ENCODE measurements around the gene ITM2C.
A peak's percentile ranks its signal among the peaks of the same experiment; 100 is the strongest.

The ITM2C gene

GRCh38 chr2:230893841-230894781, 29.4 kb downstream of the ITM2C start:
- no peak for DNase-seq (ENCODE audit: low read depth)

- no peak for DNase-seq (ENCODE audit: low read depth)
Observed at GRCh38 chr2:230895536-230896345, 31.0 kb downstream of the ITM2C start.

- DNase-seq (ENCODE audit: low read depth): no peak
Observed at GRCh38 chr2:230896346-230897115, 31.8 kb downstream of the ITM2C start.

GRCh38 chr2:230898016-230898712, 33.4 kb downstream of the ITM2C start:
- DNase-seq (ENCODE audit: low read depth): no peak

GRCh38 chr2:230898713-230899091, 34.0 kb downstream of the ITM2C start:
- DNase-seq (ENCODE audit: low read depth): no peak

GRCh38 chr2:230899287-230899686, 34.5 kb downstream of the ITM2C start:
- no peak for DNase-seq (ENCODE audit: low read depth)

GRCh38 chr2:230899786-230900185, 35.0 kb downstream of the ITM2C start:
- no peak for DNase-seq (ENCODE audit: low read depth)

GRCh38 chr2:230900336-230900995, 35.7 kb downstream of the ITM2C start:
- DNase-seq (ENCODE audit: low read depth): no peak

- no peak for DNase-seq (ENCODE audit: low read depth)
Observed at GRCh38 chr2:230901006-230901405, 36.3 kb downstream of the ITM2C start.

- peak; percentile 14 for DNase-seq (ENCODE audit: low read depth)
Observed at GRCh38 chr2:230902180-230902899, 37.6 kb downstream of the ITM2C start.

- no peak for DNase-seq (ENCODE audit: low read depth)
Observed at GRCh38 chr2:230903231-230904150, 38.7 kb downstream of the ITM2C start.

- DNase-seq (ENCODE audit: low read depth): no peak
Observed at GRCh38 chr2:230904856-230905447, 40.2 kb downstream of the ITM2C start.

- no peak for DNase-seq (ENCODE audit: low read depth)
Observed at GRCh38 chr2:230905448-230906421, 41.0 kb downstream of the ITM2C start.

GRCh38 chr2:230906471-230907230, 41.9 kb downstream of the ITM2C start:
- no peak for DNase-seq (ENCODE audit: low read depth)

GRCh38 chr2:230907361-230908091, 42.8 kb downstream of the ITM2C start:
- no peak for DNase-seq (ENCODE audit: low read depth)

- no peak for DNase-seq (ENCODE audit: low read depth)
Observed at GRCh38 chr2:230908092-230908594, 43.4 kb downstream of the ITM2C start.
